DMS79 (cell line): ENCODE results near the gene MVK.

Experiments used
- DNase-seq: peaks from one replicate; lab custom pipeline; 2025; lab: John Stamatoyannopoulos, UW

MVK gene

DNA sequence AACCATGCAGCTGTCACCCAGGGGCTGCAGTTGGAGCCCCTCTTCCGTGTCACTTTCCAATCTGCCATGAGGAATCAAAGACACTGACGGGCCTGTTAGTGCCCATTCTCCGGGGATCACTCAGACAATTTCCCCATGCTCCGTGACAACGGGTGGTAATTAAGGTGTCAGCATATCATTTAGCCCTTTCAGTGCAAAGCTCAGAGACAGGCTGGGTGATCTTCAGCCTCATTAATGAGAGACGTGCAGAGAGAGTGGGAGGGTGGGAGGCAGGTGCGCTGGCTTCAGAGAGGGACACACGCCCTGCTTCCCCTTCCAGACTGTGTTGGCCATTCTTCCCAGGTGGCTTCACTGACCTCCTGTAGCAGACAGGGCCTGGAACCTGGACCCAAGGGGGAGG is 58.7 kb downstream of the MVK start:
- DNase-seq, result no peak

DNA sequence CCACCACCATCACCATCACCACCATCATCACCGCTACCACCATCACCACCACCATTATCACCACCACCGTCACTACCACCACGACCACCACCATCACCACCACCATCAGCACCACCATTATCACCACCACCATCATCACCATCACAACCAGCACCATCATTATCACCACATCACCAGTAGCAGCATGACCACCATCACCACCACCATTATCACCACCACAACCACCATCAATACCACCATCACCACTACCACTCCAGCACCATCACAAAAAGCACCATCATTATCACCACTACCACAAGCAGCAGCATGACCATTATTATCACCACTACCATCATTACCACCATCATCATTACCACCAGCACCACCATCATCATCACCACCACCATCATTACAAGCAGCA is 62.1 kb downstream of the MVK start:
- DNase-seq, result no peak

DNA sequence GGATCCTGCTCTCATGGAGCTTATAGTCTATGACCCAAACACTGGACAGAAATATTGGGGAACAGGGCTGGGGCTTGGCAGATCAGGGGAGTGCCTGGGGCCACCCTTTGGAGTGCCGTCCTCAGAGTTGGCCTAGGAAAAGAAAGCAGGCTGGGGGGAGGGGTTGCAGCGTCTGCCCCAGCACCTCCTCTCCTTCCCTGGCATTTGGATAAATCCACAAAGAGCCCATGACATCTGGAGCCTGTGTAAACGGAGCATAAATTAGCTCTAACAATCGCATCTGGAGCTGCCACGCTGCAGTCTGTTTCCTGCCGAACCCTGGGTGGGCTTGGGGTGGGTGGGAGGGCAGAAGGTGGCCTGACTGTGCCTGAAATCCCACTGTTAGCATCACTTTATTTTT is 63.8 kb downstream of the MVK start:
- DNase-seq, result no peak

DNA sequence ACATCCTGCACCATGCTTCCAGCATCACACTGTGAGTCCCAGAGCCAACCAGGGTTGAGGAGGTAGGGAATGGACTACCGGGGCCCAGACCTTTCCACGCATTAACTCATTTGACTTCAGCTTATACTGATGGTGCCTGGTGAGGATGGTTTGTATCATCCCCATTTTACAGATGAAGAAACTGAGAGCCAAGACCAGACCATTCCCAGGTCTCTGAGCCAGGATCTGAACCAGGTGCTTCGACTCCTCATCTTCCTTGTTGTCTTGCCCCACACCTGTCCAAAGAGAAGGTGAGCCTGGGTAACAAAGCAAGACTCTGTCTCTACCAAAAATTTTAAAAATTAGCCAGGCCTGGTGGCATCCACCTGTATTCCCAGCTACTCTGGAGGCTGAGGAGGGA is 64.4 kb downstream of the MVK start:
- DNase-seq, result no peak

DNA sequence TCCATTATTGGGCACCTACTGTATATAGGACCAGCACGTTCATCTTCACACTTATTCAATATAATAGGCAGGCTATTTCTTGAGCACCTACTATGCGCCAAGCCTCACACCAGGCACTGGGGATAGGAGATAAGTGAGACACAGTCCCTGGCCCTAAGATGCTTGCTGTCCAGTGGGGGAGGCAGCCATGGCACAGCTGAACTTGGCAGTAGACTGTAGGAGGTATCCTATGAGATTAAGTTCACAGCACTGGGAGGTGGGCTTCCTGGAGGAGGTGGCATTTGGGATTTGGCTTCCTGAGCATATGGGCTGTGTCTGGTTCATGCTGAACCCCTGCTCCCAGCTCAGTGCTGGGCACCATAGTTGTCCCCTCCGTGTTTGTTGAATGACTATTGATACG is 65.1 kb downstream of the MVK start:
- no peak for DNase-seq

DNA sequence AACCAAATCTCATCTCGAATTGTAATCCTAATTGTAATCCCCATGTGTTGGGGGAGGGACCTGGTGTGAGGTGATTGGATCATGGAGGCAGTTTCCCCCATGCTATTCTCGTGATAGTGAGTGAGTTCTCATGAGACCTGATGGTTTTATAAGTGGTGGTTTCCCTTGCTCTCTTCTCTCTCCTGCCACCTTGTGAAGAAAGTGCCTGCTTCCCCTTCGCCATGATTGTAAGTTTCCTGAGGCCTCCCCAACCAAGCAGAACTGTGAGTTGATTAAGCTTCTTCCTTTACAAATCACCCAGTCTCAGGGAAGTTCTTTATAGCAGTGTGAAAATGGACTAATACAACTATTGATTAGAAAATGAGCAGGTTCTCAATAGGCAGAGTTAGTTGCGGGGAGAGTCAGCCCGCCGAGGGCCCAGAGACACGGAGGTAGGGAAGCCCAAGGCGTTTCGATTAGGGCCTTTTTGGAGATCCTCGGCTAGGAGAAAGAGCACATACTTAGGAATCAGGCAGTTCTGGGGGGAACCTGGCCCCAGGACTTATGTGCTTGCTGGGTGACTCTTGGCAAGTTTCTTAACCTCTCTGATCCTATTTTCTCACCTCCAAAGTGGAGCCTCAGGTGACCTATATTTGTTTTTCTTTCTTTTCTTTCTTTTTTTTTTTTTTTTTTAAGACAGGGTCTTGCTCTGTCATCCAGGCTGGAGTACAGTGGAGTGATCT is 65.7 kb downstream of the MVK start:
- DNase-seq, result no peak

DNA sequence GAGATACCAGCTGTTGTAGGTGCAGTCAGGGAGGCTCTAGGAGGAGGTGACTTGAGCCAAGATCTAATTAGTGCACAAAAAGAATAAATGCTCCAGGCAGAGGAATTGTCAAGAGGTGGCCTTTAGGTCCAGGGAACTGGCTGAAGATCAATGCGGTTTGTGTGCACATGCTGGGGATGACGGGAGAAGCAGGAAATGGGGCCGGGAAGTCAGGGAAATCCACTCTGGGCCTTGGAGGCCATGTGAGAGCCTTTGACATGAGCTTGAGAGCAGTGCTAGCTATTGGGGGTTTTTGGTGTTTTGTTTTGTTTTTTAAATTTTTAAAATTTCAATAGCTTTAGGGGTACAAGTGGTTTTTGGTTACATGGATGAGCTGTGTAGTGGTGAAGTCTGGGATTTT is 67.4 kb downstream of the MVK start:
- DNase-seq, result no peak

DNA sequence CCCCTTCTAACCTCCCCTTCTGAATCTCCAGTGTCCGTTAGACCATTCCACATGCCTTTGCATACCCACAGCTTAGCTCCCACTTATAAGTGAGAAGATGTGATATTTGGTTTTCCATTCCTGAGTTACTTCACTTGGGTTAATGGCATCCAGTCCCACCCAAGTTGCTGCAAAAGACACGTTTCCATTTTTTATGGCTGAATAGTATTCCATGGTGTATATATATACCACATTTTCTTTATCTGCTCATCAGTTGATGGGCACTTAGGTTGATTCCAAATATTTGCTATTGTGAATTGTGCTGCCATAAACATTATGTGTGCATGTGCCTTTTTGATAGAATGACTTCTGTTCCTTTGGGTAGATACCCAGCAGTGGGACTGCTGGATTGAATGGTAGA is 67.8 kb downstream of the MVK start:
- no peak for DNase-seq

DNA sequence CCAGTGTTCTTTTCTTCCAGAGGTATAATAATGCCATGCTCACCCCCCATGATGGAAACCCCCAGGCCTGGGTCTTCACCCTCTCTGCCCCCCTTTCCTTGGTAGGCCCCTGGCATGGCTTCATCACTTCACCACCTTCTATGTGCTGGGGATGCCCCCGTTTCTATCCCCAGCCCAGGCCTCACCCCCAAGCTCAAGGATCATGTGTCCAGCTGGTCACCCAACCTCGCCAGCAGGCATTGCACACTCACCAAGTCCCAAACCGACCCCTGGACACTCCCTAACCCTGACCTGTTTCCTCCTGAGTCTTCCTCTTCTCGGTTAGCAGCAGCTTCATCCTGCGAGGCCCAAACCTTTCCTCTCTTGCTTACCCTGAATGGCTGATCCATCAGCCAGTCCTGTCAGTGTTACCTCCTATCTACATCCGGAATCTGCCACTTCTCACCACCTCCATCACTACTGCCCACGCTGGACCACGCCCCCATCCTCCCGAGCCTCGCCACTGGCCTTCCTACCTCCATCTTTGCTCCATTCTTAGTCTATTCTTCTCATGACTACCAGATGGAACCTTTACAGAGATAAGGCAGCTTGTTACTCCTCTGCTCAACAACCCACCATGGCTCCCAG is 69.0 kb downstream of the MVK start:
- DNase-seq, result no peak

DNA sequence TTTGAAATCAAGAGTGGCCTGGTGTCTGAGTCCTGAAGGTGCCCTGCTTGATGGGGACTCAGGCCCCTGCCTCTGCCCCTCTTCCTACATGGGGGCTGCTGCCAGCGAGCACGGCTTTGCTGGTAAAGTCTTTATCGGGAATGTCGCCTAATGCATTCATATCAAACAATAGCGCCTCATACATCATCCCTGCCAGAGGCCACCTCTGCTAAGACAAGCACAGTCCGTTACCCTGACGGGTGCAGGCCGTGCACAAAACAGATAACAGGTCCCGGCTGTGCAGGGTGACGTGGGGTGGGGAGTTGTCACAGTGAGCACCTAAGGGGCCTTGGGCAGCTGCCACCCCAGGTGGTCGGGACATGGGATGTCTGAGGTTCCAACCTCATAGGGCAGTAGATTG is 71.6 kb downstream of the MVK start:
- DNase-seq, result no peak

DNA sequence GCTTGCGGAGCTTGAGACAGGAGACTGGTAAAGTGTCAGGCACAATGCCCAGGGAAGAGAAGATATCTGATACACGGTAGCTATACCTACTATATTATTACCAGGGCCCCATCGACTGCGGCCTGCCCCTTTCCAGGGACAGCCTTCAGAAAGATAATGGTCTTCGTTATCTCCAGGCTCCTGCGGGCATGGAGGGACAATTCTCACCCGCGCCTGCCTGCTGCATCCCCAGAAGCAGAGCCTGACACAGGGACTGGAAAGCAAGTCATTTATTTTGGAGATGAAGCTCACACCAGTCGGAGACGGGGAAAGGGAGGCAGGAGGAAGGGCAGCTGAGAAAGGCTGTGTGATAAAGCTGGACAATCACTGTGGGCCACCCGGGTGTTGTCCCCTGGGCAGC is 72.1 kb downstream of the MVK start:
- DNase-seq, result no peak
